Measurements from ENCODE around the gene FAM120B. TPM values are rescaled to one million over a fixed set of nuclear protein-coding genes. Genes with fewer than 3 reads are reported as not detected.

The FAM120B gene
- total RNA-seq, 1 experiment from 2014 or later, result 16.7 TPM

DNA sequence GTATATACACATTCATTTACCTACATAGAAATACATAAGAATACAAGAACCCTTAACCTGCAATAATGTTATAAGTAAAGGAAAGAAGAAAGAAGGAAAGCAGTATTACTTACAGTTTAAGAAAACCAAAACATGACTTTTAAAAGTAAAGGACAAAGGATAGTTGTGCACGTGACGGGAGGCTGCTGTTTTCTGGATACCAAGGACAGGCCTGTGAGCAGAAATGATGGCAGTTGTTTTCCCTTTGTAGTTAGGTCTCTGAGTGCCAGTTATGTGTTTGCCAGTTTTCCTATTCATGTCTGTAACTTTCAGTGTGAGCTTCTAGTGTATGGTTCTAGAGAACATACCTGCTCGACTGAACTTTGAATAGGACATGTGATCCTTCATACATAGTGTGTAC, 54.8 kb downstream of the FAM120B start:
- Histone ChIP-seq H3K23me2 (ENCODE audit: insufficient read length, low read depth, low read length, poor library complexity, severe bottlenecking) (no peaks in the 10 kb centered on the region), H2BK12ac (ENCODE audit: insufficient read length, low read depth, low read length) (no peak overlapping the region), H4K91ac (ENCODE audit: insufficient read length, low read depth, low read length) (no peak overlapping the region), H3K4me1 (ENCODE audit: insufficient read depth, low read length) (no peaks in the 10 kb centered on the region), H2BK120ac (ENCODE audit: low read depth, low read length, poor library complexity, severe bottlenecking) (no peak overlapping the region), H4K5ac (ENCODE audit: insufficient read length, low read depth, low read length) (no peak overlapping the region), H3K9me3 (ENCODE audit: control insufficient read depth, low read depth, low read length) (no peaks in the 10 kb centered on the region), H3K79me2 (ENCODE audit: insufficient read depth, low read length) (no peaks in the 10 kb centered on the region), H2BK15ac (ENCODE audit: low read depth, low read length) (no peak overlapping the region), H3T11ph (ENCODE audit: low read length) (no peak overlapping the region), H3K23ac (ENCODE audit: insufficient read length, low read depth, low read length) (no peak overlapping the region), H4K8ac (replicated peaks; ENCODE audit: insufficient read length, low read depth, low read length) (no peak overlapping the region), H2BK5ac (ENCODE audit: insufficient read length, low read length) (no peak overlapping the region), H3K27ac (ENCODE audit: insufficient read length, low read depth, low read length) (no peak overlapping the region), H4K20me1 (ENCODE audit: control insufficient read depth, insufficient read depth, insufficient read length) (no peaks in the 10 kb centered on the region), H3K9ac (ENCODE audit: extremely low read depth, insufficient read length, low read length) (no peak overlapping the region), H3K4ac (ENCODE audit: low read depth, low read length) (no peak overlapping the region), H3K14ac (ENCODE audit: insufficient read depth, low read length) (no peak overlapping the region), H3K27me3 (ENCODE audit: insufficient read depth, low read length) (no peaks in the 10 kb centered on the region), H2AK5ac (ENCODE audit: insufficient read length, low read length) (no peak overlapping the region), H3K18ac (ENCODE audit: insufficient read length, low read depth, low read length) (no peak overlapping the region), H2AFZ (ENCODE audit: low read length) (no peak overlapping the region), H2BK20ac (ENCODE audit: low read depth, low read length, poor library complexity, severe bottlenecking) (no peak overlapping the region), H3K79me1 (ENCODE audit: insufficient read depth, low read depth, low read length, poor library complexity, severe bottlenecking) (no peaks in the 10 kb centered on the region), H3K56ac (ENCODE audit: insufficient read length, low read depth, low read length) (no peak overlapping the region), H3K4me2 (ENCODE audit: insufficient read depth, insufficient read length, low read length) (no peak overlapping the region)
- Mint-ChIP-seq H3K27ac (no peak overlapping the region), H3K4me1 (peaks cover 2 to 13% of the 10 kb centered on the region in 2 experiments; a peak in 2 of 4 replicates), H3K36me3 (ENCODE audit: insufficient read depth in 1 of 3, low read depth in 3 of 3) (peaks cover 0 to 9% (median 8%) of the 10 kb centered on the region in 3 experiments; a peak in 3 of 7 replicates), H3K27me3 (ENCODE audit: low read depth) (no peaks in the 10 kb centered on the region), H3K9me3 (no peaks in the 10 kb centered on the region), H3K4me3 (no peak overlapping the region)
- no peak for DNase-seq
- TF ChIP-seq, protein P1, sequence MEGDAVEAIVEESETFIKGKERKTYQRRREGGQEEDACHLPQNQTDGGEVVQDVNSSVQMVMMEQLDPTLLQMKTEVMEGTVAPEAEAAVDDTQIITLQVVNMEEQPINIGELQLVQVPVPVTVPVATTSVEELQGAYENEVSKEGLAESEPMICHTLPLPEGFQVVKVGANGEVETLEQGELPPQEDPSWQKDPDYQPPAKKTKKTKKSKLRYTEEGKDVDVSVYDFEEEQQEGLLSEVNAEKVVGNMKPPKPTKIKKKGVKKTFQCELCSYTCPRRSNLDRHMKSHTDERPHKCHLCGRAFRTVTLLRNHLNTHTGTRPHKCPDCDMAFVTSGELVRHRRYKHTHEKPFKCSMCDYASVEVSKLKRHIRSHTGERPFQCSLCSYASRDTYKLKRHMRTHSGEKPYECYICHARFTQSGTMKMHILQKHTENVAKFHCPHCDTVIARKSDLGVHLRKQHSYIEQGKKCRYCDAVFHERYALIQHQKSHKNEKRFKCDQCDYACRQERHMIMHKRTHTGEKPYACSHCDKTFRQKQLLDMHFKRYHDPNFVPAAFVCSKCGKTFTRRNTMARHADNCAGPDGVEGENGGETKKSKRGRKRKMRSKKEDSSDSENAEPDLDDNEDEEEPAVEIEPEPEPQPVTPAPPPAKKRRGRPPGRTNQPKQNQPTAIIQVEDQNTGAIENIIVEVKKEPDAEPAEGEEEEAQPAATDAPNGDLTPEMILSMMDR (conservative IDR thresholded peaks at IDR 0.05), result no peak
- no CpG with 5 or more reads among the region's 3 CpGs for WGBS (ENCODE audit: extremely low coverage, insufficient read length, low lambda C conversion rate)

All from H9 (cell line).